ENCODE results near the gene PIP5K1B.

GRCh38 chr9:68763104-68763503 is 58.1 kb downstream of the PIP5K1B start:
- no peak for TF ChIP-seq YY1 (IDR thresholded peaks at IDR 0.05; ENCODE audit: insufficient read depth, insufficient read length)
- TF ChIP-seq ZNF274 (IDR thresholded peaks at IDR 0.05; ENCODE audit: low read depth, low read length): no peak

Data from NT2/D1 (cell line).